Measurements from ENCODE around the gene CTXN3.

- no peak for TF ChIP-seq CTCF (IDR thresholded peaks at IDR 0.05)
- TF ChIP-seq POLR2A (IDR thresholded peaks at IDR 0.05): no peak
Observed at GRCh38 chr5:127666043-127666716, 17.3 kb downstream of the CTXN3 start.
